K562 (cell line): ENCODE data around the gene PLCB3. TPM values are rescaled to one million over a fixed set of nuclear protein-coding genes. Genes with fewer than 3 reads are reported as not detected.
A peak's percentile ranks its signal among the peaks of the same experiment; 100 is the strongest.

Experiments used
- DDX20 ChIP-seq: fragments of 450-650 bp; IDR thresholded peaks from 2 replicates; pipeline ENCODE4 v1.6.1; 2016; ENCODE audit warnings: missing genetic modification characterization, low read depth, mild to moderate bottlenecking, missing compliant biosample characterization, moderate library complexity
- EGR1 ChIP-seq: fragments of 450-650 bp; conservative IDR thresholded peaks from 2 replicates; pipeline ENCODE4 v1.6.1; 2017; ENCODE audit warnings: mild to moderate bottlenecking
- PHB ChIP-seq: fragments of 250-450 bp; sonication (Bioruptor Pico); IDR thresholded peaks from 2 replicates; pipeline ENCODE4 v1.5.0; 2021
- YY1 ChIP-seq, 3 experiments: IDR thresholded peaks; 2 replicates each; pipeline ENCODE4 v1.6.1; 2011; ENCODE audit warnings: low read length in 2 of 3, mild to moderate bottlenecking in 2 of 3, moderate library complexity in 2 of 3, borderline replicate concordance in 1 of 3, control low read depth in 1 of 3, low read depth in 1 of 3; ENCODE audit not compliant: insufficient read depth in 3 of 3, insufficient replicate concordance in 2 of 3, control insufficient read depth in 1 of 3, insufficient read length in 1 of 3; ENCODE audit errors: extremely low read depth in 1 of 3
- ZFX ChIP-seq: sonication (generic); formaldehyde crosslinking; IDR thresholded peaks from 2 replicates; pipeline ENCODE4 v1.8.0; 2022; ENCODE audit warnings: mild to moderate bottlenecking, missing genetic modification reagents, moderate library complexity
- ZNF143 ChIP-seq: sonication (generic); formaldehyde crosslinking; IDR thresholded peaks from 2 replicates; pipeline ENCODE4 v1.9.0; 2022; ENCODE audit warnings: mild to moderate bottlenecking, missing genetic modification reagents
- ZNF174 ChIP-seq: fragments of 250-450 bp; sonication (Bioruptor Pico); IDR thresholded peaks from 2 replicates; pipeline ENCODE4 v1.4.0; 2020; ENCODE audit warnings: mild to moderate bottlenecking
- polyA plus RNA-seq, 8 experiments: library from polyadenylated mRNA; depleted of rRNA in 4 of 8; stranded (reverse) in 5 of 8; unstranded in 3 of 8; fragments of >200 nt; fragmentation: Nextera tagmentation in 2 of 8; fragmentation: Illumina TruSeq in 1 of 8; extraction: Ambion mirVana in 2 of 8; extraction: Trizol in 1 of 8; gene quantifications; 2 replicates each; pipeline versions ENCODE4 v1.2.1 to v1.2.3, GENCODE V29; 2011 to 2014; ENCODE audit warnings: inconsistent platforms in 1 of 8, missing spikeins in 1 of 8
- total RNA-seq, 7 experiments: library from RNA; depleted of rRNA in 6 of 7; stranded (reverse); fragments of >200 nt in 6 of 7; fragmentation: Illumina TruSeq in 2 of 7; extraction: Trizol in 2 of 7; gene quantifications; 2 replicates each; pipeline versions ENCODE4 v1.2.1 to v1.2.3, GENCODE V29; 2011 to 2021; ENCODE audit warnings: low replicate concordance in 1 of 7
- TF ChIP-seq, protein P1 (sequence below), 3 experiments: fragments of 200-800 bp in 1 of 3; fragments of 250-450 bp in 1 of 3; fragments of 450-650 bp in 1 of 3; sonication (Bioruptor Pico) in 1 of 3; sonication (Bioruptor generic) in 1 of 3; formaldehyde crosslinking in 1 of 3; IDR thresholded peaks; 2 replicates each; pipeline versions ENCODE4 v1.6.1 to v1.8.0; 2016 to 2022; ENCODE audit warnings: mild to moderate bottlenecking in 2 of 3, missing genetic modification characterization in 2 of 3, missing compliant biosample characterization in 1 of 3, moderate library complexity in 1 of 3
- TF ChIP-seq, protein P2 (sequence below): fragments of 450-650 bp; IDR thresholded peaks from 2 replicates; pipeline ENCODE4 v1.6.1; 2016; ENCODE audit warnings: mild to moderate bottlenecking, moderate library complexity
- TF ChIP-seq, protein P3 (sequence below): fragments of 250-450 bp; sonication (Bioruptor Pico); IDR thresholded peaks from 2 replicates; pipeline ENCODE4 v1.9.0; 2021; ENCODE audit warnings: mild to moderate bottlenecking

Gene PLCB3
- total and polyA plus RNA-seq, 9 of the 15 experiments (the other 6 are each of a cell fraction or from before 2014, with no cell fraction given), result 0.31 to 44.8 (median 14.6) TPM

GRCh38 chr11:64233913-64234586, 17.3 kb upstream of the PLCB3 start, which contains the start of gene VEGFB (continued):
- no peak for TF ChIP-seq ZNF174 (CRISPR knock-in tag)
- no peak; the same call in 1 of the 2 replicates for TF ChIP-seq PHB
- TF ChIP-seq, protein P1, sequence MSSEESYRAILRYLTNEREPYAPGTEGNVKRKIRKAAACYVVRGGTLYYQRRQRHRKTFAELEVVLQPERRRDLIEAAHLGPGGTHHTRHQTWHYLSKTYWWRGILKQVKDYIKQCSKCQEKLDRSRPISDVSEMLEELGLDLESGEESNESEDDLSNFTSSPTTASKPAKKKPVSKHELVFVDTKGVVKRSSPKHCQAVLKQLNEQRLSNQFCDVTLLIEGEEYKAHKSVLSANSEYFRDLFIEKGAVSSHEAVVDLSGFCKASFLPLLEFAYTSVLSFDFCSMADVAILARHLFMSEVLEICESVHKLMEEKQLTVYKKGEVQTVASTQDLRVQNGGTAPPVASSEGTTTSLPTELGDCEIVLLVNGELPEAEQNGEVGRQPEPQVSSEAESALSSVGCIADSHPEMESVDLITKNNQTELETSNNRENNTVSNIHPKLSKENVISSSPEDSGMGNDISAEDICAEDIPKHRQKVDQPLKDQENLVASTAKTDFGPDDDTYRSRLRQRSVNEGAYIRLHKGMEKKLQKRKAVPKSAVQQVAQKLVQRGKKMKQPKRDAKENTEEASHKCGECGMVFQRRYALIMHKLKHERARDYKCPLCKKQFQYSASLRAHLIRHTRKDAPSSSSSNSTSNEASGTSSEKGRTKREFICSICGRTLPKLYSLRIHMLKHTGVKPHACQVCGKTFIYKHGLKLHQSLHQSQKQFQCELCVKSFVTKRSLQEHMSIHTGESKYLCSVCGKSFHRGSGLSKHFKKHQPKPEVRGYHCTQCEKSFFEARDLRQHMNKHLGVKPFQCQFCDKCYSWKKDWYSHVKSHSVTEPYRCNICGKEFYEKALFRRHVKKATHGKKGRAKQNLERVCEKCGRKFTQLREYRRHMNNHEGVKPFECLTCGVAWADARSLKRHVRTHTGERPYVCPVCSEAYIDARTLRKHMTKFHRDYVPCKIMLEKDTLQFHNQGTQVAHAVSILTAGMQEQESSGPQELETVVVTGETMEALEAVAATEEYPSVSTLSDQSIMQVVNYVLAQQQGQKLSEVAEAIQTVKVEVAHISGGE (CRISPR knock-in tag; IDR thresholded peaks at IDR 0.05), result 0 out of 6 replicates have a peak, but pooled peaks of 1 of the 3 experiments have one; percentile 25
- no peak for TF ChIP-seq ZNF143 (CRISPR knock-in tag)
- no peak for TF ChIP-seq DDX20 (tag)
- peak in 1 of 3 experiments; percentile 15 for TF ChIP-seq YY1 (IDR thresholded peaks at IDR 0.05; ENCODE audit: borderline replicate concordance in 1 of 3, control insufficient read depth in 1 of 3, extremely low read depth in 1 of 3, insufficient read depth in 3 of 3, insufficient read length in 1 of 3, insufficient replicate concordance in 2 of 3, low read depth in 1 of 3, low read length in 2 of 3)
- peak; percentile 75 for TF ChIP-seq EGR1
- peak; percentile 76 for TF ChIP-seq ZFX (CRISPR knock-in tag)
- TF ChIP-seq, protein P2, sequence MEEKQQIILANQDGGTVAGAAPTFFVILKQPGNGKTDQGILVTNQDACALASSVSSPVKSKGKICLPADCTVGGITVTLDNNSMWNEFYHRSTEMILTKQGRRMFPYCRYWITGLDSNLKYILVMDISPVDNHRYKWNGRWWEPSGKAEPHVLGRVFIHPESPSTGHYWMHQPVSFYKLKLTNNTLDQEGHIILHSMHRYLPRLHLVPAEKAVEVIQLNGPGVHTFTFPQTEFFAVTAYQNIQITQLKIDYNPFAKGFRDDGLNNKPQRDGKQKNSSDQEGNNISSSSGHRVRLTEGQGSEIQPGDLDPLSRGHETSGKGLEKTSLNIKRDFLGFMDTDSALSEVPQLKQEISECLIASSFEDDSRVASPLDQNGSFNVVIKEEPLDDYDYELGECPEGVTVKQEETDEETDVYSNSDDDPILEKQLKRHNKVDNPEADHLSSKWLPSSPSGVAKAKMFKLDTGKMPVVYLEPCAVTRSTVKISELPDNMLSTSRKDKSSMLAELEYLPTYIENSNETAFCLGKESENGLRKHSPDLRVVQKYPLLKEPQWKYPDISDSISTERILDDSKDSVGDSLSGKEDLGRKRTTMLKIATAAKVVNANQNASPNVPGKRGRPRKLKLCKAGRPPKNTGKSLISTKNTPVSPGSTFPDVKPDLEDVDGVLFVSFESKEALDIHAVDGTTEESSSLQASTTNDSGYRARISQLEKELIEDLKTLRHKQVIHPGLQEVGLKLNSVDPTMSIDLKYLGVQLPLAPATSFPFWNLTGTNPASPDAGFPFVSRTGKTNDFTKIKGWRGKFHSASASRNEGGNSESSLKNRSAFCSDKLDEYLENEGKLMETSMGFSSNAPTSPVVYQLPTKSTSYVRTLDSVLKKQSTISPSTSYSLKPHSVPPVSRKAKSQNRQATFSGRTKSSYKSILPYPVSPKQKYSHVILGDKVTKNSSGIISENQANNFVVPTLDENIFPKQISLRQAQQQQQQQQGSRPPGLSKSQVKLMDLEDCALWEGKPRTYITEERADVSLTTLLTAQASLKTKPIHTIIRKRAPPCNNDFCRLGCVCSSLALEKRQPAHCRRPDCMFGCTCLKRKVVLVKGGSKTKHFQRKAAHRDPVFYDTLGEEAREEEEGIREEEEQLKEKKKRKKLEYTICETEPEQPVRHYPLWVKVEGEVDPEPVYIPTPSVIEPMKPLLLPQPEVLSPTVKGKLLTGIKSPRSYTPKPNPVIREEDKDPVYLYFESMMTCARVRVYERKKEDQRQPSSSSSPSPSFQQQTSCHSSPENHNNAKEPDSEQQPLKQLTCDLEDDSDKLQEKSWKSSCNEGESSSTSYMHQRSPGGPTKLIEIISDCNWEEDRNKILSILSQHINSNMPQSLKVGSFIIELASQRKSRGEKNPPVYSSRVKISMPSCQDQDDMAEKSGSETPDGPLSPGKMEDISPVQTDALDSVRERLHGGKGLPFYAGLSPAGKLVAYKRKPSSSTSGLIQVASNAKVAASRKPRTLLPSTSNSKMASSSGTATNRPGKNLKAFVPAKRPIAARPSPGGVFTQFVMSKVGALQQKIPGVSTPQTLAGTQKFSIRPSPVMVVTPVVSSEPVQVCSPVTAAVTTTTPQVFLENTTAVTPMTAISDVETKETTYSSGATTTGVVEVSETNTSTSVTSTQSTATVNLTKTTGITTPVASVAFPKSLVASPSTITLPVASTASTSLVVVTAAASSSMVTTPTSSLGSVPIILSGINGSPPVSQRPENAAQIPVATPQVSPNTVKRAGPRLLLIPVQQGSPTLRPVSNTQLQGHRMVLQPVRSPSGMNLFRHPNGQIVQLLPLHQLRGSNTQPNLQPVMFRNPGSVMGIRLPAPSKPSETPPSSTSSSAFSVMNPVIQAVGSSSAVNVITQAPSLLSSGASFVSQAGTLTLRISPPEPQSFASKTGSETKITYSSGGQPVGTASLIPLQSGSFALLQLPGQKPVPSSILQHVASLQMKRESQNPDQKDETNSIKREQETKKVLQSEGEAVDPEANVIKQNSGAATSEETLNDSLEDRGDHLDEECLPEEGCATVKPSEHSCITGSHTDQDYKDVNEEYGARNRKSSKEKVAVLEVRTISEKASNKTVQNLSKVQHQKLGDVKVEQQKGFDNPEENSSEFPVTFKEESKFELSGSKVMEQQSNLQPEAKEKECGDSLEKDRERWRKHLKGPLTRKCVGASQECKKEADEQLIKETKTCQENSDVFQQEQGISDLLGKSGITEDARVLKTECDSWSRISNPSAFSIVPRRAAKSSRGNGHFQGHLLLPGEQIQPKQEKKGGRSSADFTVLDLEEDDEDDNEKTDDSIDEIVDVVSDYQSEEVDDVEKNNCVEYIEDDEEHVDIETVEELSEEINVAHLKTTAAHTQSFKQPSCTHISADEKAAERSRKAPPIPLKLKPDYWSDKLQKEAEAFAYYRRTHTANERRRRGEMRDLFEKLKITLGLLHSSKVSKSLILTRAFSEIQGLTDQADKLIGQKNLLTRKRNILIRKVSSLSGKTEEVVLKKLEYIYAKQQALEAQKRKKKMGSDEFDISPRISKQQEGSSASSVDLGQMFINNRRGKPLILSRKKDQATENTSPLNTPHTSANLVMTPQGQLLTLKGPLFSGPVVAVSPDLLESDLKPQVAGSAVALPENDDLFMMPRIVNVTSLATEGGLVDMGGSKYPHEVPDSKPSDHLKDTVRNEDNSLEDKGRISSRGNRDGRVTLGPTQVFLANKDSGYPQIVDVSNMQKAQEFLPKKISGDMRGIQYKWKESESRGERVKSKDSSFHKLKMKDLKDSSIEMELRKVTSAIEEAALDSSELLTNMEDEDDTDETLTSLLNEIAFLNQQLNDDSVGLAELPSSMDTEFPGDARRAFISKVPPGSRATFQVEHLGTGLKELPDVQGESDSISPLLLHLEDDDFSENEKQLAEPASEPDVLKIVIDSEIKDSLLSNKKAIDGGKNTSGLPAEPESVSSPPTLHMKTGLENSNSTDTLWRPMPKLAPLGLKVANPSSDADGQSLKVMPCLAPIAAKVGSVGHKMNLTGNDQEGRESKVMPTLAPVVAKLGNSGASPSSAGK, result no peak
- TF ChIP-seq, protein P3, sequence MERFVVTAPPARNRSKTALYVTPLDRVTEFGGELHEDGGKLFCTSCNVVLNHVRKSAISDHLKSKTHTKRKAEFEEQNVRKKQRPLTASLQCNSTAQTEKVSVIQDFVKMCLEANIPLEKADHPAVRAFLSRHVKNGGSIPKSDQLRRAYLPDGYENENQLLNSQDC (CRISPR knock-in tag), result no peak
